D721Med (cell line): ENCODE measurements around the gene OR10A7.

Experiments used
- DNase-seq: peaks from one replicate; pipeline ENCODE4 v3.0.0; 2011; ENCODE audit warnings: low spot score; ENCODE audit not compliant: insufficient read length
- FAIRE-seq: peaks from 2 replicates; lab custom pipeline; 2011; peaks lifted over from hg19 to GRCh38; lab: Jason Lieb, UNC
- TF ChIP-seq, protein P1 (sequence below): IDR thresholded peaks from 2 replicates; pipeline ENCODE4 v1.5.1; 2012; ENCODE audit warnings: mild to moderate bottlenecking, control low read depth; ENCODE audit not compliant: insufficient read depth; ENCODE audit errors: missing control alignments

Gene OR10A7

DNA sequence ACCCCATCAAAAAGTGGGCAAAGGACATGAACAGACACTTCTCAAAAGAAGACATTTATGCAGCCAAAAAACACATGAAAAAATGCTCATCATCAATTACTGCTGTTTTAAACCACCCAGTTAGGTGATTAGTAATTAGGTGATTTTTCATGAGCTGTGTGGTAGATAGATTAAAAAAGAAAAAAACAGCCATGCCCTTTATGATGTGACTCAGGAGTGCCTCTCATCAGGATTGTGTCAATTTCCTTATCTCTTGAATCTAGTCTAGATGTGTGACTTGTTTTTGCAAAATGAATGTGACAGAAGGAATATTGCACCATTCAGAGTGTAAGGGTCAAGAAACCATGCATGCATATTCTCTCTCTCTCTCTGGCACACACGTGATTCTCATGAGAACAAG, 5.7 kb downstream of the OR10A7 start:
- TF ChIP-seq, protein P1, sequence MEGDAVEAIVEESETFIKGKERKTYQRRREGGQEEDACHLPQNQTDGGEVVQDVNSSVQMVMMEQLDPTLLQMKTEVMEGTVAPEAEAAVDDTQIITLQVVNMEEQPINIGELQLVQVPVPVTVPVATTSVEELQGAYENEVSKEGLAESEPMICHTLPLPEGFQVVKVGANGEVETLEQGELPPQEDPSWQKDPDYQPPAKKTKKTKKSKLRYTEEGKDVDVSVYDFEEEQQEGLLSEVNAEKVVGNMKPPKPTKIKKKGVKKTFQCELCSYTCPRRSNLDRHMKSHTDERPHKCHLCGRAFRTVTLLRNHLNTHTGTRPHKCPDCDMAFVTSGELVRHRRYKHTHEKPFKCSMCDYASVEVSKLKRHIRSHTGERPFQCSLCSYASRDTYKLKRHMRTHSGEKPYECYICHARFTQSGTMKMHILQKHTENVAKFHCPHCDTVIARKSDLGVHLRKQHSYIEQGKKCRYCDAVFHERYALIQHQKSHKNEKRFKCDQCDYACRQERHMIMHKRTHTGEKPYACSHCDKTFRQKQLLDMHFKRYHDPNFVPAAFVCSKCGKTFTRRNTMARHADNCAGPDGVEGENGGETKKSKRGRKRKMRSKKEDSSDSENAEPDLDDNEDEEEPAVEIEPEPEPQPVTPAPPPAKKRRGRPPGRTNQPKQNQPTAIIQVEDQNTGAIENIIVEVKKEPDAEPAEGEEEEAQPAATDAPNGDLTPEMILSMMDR, result no peak
- FAIRE-seq (no peak), DNase-seq (no peak)

DNA sequence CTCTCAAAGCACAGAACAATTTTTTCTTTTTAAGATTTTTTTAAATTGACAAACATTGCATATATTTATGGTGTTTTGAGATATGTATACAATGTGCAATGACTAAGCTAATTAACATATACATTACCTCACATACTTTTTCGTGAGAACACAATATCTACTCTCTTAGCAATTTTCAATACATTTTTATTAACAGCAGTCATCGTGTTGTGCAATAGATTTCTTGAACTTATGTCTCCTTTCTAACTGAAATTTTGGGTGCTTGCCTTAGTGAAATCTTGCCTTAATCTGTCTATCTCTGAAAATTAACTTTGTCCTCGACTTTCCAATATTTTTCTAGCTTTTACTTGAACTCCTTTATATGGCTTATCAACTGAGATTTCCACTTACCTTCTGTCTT, 6.8 kb downstream of the OR10A7 start:
- DNase-seq (no peak), FAIRE-seq (no peak)
- TF ChIP-seq, protein P1, result no peak

DNA sequence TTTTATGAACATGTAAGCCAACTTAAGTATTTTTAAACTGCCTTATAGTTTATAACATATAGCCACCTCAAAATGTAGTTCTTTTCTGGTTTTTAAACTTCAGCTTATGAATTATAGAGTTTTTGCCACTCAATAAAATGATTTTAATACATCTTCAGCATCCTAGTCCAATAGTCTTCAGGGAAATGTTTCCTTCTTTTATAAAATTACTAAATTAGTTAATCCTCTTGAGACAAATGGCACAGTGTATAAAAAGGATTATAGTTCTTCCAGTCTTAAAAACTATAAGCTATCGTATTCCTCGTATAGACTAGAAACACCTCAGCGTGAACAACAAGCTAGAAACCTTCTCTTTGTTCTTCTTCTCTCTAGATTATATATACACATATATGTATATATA, 23.5 kb downstream of the OR10A7 start, which contains the start of gene OR6C74:
Gene OR6C74, plus strand, starts transcription at position 301 of the 400 bp plus-strand sequence. CDS start 2,679 bp downstream, outside the sequence.
- DNase-seq (no peak), FAIRE-seq (no peak)
- TF ChIP-seq, protein P1, result no peak

DNA sequence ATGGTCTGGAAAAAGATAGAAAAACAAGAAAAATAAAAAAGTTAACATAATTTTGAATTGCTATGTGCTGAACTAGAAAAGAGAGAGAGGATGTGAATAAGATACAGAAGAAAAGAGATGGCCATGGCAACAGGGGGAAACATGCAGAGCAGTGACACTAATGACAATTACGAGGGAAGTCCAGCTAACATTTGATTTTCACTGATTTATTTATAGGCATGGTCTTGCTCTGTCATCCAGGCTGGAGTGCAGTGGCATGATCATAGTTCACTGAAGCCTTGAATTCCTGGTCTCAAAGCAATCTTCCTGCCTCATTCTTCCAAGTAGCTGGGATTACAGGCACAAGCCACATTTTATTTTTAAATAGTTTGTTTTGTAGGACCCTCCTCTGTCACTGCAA, 25.3 kb downstream of the OR10A7 start:
- DNase-seq, result no peak
- TF ChIP-seq, protein P1, result no peak
- no peak for FAIRE-seq

DNA sequence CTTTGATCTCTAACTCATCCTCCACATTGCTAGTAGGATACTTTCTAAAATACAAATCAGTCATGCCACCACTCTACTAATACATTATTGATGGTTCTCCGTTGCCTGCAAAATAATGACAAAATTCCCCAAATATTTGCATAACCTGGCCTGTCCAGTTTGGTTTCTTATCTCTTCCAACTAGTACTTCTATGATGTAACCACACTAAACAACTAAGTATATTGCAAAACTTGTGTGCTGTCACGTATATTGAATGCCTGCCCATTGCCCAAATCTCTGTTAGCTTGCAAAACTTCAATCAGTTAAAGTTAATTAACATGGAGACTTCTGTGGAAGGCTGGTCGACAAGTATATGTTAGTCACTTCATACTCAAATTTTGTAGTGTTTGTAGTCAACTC, 30.1 kb downstream of the OR10A7 start:
- DNase-seq, result no peak
- TF ChIP-seq, protein P1, result no peak
- FAIRE-seq, result no peak

DNA sequence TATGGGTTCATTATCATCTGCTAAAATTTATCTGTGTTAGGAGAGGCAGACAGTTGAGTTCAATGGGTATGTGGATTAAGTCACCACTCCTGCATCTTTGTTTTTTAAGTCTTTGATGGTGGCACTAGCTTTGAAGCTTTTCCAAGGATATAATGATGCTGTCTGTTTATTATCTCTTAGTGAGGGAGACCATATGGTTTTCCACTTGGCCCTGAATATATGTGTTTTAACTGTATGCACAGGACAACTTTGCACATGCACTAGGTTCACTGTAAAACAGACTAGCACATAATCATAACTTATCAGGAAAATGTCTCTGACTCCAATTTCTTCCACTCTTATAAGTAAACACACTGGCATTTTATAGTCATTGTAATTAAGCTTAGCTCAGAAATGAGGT, 32.5 kb downstream of the OR10A7 start:
- FAIRE-seq (no peak), DNase-seq (no peak)
- TF ChIP-seq, protein P1, result no peak

DNA sequence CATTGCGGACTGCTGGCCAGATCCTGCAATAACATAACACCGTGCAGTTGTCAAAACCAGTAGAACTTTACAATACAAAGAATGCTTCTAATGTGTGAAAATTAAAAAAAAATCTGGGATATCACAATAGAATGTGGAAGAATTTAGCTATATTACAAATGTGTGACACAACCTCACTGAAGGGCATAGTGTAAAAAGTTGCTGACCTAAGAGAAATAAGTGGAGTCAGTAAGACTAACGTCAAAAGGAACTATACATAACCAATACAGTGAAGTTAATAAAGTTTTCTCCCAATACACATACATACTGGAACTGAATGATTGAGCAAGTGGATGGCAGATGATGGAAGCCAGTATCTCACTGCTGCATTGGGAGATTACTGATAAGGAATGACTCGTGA, 36.0 kb downstream of the OR10A7 start:
- TF ChIP-seq, protein P1, result no peak
- DNase-seq (no peak), FAIRE-seq (no peak)
